Thyroid gland (tissue), 4 donors: ENCODE results near the gene CPA2.

Source experiments
- CTCF ChIP-seq, 6 experiments: fragments of 200-600 bp in 3 of 6; fragments of 450-650 bp in 3 of 6; sonication (generic) in 3 of 6; IDR thresholded peaks; one replicate each; pipeline ENCODE4 v1.5.1; 2016 to 2019; ENCODE audit warnings: antibody characterized with exemption in 6 of 6, mild to moderate bottlenecking in 2 of 6, inconsistent platforms in 1 of 6, moderate library complexity in 1 of 6
- POLR2A ChIP-seq, 2 donors: fragments of 450-650 bp; IDR thresholded peaks; one replicate each; pipeline ENCODE4 v1.6.1; 2017; ENCODE audit warnings: antibody characterized with exemption in 2 of 2, mild to moderate bottlenecking in 2 of 2, moderate library complexity in 1 of 2

- TF ChIP-seq CTCF (IDR thresholded peaks at IDR 0.05) (no peak), POLR2A (IDR thresholded peaks at IDR 0.05) (no peak)
These were observed 26.1 kb downstream of the CPA2 start, which contains the start of gene CPA4 for GRCh38 chr7:130292682-130293257.
